Activated CD4-positive, alpha-beta memory T cell treated with anti-CD3 and anti-CD28 coated beads for 36 hours (primary cell): ENCODE results near the gene ZKSCAN4. TPM values are rescaled to one million over a fixed set of nuclear protein-coding genes. Genes with fewer than 3 reads are reported as not detected.

Experiments
- CTCF ChIA-PET: fragments of 350-600 bp; sonication (Branson Sonifier 250); formaldehyde crosslinking; loops from one replicate; lab custom pipeline; 2021; ENCODE audit warnings: antibody characterized with exemption, inconsistent platforms; lab: Charles Lee
- POLR2A ChIA-PET: fragments of 350-600 bp; sonication (Branson Sonifier 250); formaldehyde crosslinking; loops from one replicate; lab custom pipeline; 2021; ENCODE audit warnings: antibody characterized with exemption; lab: Charles Lee
- DNase-seq: peaks from one replicate; pipeline ENCODE4 v3.0.0-alpha.2; 2020
- H3K27ac Mint-ChIP-seq: one replicate; pipeline ENCODE4 v1.8.0; 2021; ENCODE audit warnings: mixed read lengths
- H3K27me3 Mint-ChIP-seq: one replicate; pipeline ENCODE4 v1.8.0; 2021; ENCODE audit warnings: mixed read lengths
- H3K36me3 Mint-ChIP-seq: one replicate; pipeline ENCODE4 v1.8.0; 2021; ENCODE audit warnings: mixed read lengths
- H3K4me1 Mint-ChIP-seq: one replicate; pipeline ENCODE4 v1.8.0; 2021; ENCODE audit warnings: low read depth, mixed read lengths
- H3K4me3 Mint-ChIP-seq: one replicate; pipeline ENCODE4 v1.8.0; 2021; ENCODE audit warnings: mild to moderate bottlenecking, mixed read lengths
- H3K9me3 Mint-ChIP-seq: one replicate; pipeline ENCODE4 v1.8.0; 2021; ENCODE audit warnings: mixed read lengths
- intact Hi-C: fragments of 100-400 bp; cut with micrococcal nuclease; formaldehyde crosslinking; loops from one replicate; pipeline ENCODE4 v1.15.1; 2023
- total RNA-seq, 2 experiments: library from RNA; stranded (reverse); gene quantifications; one replicate each; pipeline ENCODE4 v1.2.3, GENCODE V29; 2021

ZKSCAN4 gene
- total RNA-seq, 2 experiments from 2014 or later = 3.7 to 3.8 TPM

GRCh38 chr6:28218312-28219248 is 33.5 kb downstream of the ZKSCAN4 start:
- POLR2A ChIA-PET = interaction anchor here (0.6 kb wide), 1 partner anchor 94 kb away, joined by 3 read pairs; the partner anchor contains the start of gene ZSCAN16
- Mint-ChIP-seq H3K9me3 (no peaks in the 10 kb centered on the region), H3K4me3 (peak overlapping the region; percentile 72), H3K36me3 (no peaks in the 10 kb centered on the region), H3K27ac (no peak overlapping the region), H3K27me3 (peaks cover 70% of the 10 kb centered on the region), H3K4me1 (peaks cover 4% of the 10 kb centered on the region)
- intact Hi-C loops = loop anchor here (10.0 kb wide), 1 partner anchor 324 kb away; a partner anchor contains a TSS
- CTCF ChIA-PET = interaction anchor here (0.6 to 1.6 kb wide), 4 partner anchors 8 to 137 kb away, joined by 3 to 8 read pairs (median 3); partner anchors contain the start of gene ZSCAN26
- DNase-seq = peak; percentile 53

GRCh38 chr6:28217890-28218289 is 34.2 kb downstream of the ZKSCAN4 start:
- Mint-ChIP-seq H3K27ac (no peak overlapping the region), H3K36me3 (no peaks in the 10 kb centered on the region), H3K27me3 (peaks cover 69% of the 10 kb centered on the region), H3K9me3 (no peaks in the 10 kb centered on the region), H3K4me1 (peaks cover 7% of the 10 kb centered on the region), H3K4me3 (peak overlapping the region; percentile 72)
- DNase-seq = no peak
- intact Hi-C loops = loop anchor here (10.0 kb wide), 1 partner anchor 323 kb away; a partner anchor contains a TSS
- ChIA-PET POLR2A (no interaction called here), CTCF (interaction anchor here (0.8 to 1.6 kb wide), 3 partner anchors 7 to 138 kb away, joined by 3 to 8 read pairs (median 3); no protein-coding TSS in a partner anchor)

GRCh38 chr6:28215425-28215824 is 36.6 kb downstream of the ZKSCAN4 start:
- POLR2A ChIA-PET = no interaction called here
- no peaks in the 10 kb centered on the region for H3K9me3 Mint-ChIP-seq
- H3K27me3 Mint-ChIP-seq = peaks cover 71% of the 10 kb centered on the region
- H3K4me1 Mint-ChIP-seq = peaks cover 18% of the 10 kb centered on the region
- CTCF ChIA-PET = no interaction called here
- no peak overlapping the region for H3K27ac Mint-ChIP-seq
- intact Hi-C loops = loop anchor here (10.0 kb wide), 1 partner anchor 321 kb away; a partner anchor contains a TSS
- DNase-seq = no peak
- H3K4me3 Mint-ChIP-seq = no peak overlapping the region
- H3K36me3 Mint-ChIP-seq = no peaks in the 10 kb centered on the region

- Mint-ChIP-seq H3K4me3 (no peak overlapping the region), H3K4me1 (peaks cover 16% of the 10 kb centered on the region), H3K9me3 (no peaks in the 10 kb centered on the region), H3K27me3 (peaks cover 68% of the 10 kb centered on the region), H3K27ac (no peak overlapping the region), H3K36me3 (no peaks in the 10 kb centered on the region)
- ChIA-PET POLR2A (no interaction called here), CTCF (interaction anchor here (0.6 kb wide), 1 partner anchor 60 kb away, joined by 3 read pairs; no protein-coding TSS in a partner anchor)
- no peak for DNase-seq
- intact Hi-C loops = loop anchor here (2.0 to 10.0 kb wide), 4 partner anchors 54 to 318 kb away; partner anchors contain the start of gene ZSCAN26
These were observed 38.9 kb downstream of the ZKSCAN4 start for GRCh38 chr6:28213213-28213523.

GRCh38 chr6:28212510-28213212 is 39.4 kb downstream of the ZKSCAN4 start:
- CTCF ChIA-PET = no interaction called here
- H3K4me1 Mint-ChIP-seq = peaks cover 19% of the 10 kb centered on the region
- peaks cover 67% of the 10 kb centered on the region for H3K27me3 Mint-ChIP-seq
- peak; percentile 80 for DNase-seq
- POLR2A ChIA-PET = no interaction called here
- intact Hi-C loops = loop anchor here (2.0 to 10.0 kb wide), 4 partner anchors 55 to 318 kb away; partner anchors contain the start of gene ZSCAN26
- H3K4me3 Mint-ChIP-seq = peak overlapping the region; percentile 75
- no peaks in the 10 kb centered on the region for H3K9me3 Mint-ChIP-seq
- no peaks in the 10 kb centered on the region for H3K36me3 Mint-ChIP-seq
- peak overlapping the region; percentile 59 for H3K27ac Mint-ChIP-seq

- POLR2A ChIA-PET = no interaction called here
These were observed 40.1 kb downstream of the ZKSCAN4 start for GRCh38 chr6:28211840-28212509.

GRCh38 chr6:28209753-28210535 is 42.1 kb downstream of the ZKSCAN4 start:
- Mint-ChIP-seq H3K4me1 (peaks cover 25% of the 10 kb centered on the region), H3K36me3 (no peaks in the 10 kb centered on the region), H3K4me3 (no peak overlapping the region), H3K9me3 (no peaks in the 10 kb centered on the region), H3K27me3 (peaks cover 76% of the 10 kb centered on the region), H3K27ac (no peak overlapping the region)
- POLR2A ChIA-PET = no interaction called here
- intact Hi-C loops = loop anchor here (5.0 to 10.0 kb wide), 5 partner anchors 48 to 315 kb away; partner anchors contain the start of genes ZSCAN26 and ZSCAN31
- no peak for DNase-seq
- CTCF ChIA-PET = interaction anchor here (1.1 to 1.8 kb wide), 3 partner anchors 9 to 146 kb away, joined by 3 to 5 read pairs (median 3); no protein-coding TSS in a partner anchor

More at GRCh38 chr6:28211840-28212509, 40.1 kb downstream of the ZKSCAN4 start:
- CTCF ChIA-PET = interaction anchor here (0.7 to 1.1 kb wide), 2 partner anchors 8 to 61 kb away, joined by 3 read pairs; no protein-coding TSS in a partner anchor
- peak; percentile 31 for DNase-seq
- intact Hi-C loops = loop anchor here (2.0 to 10.0 kb wide), 4 partner anchors 55 to 317 kb away; partner anchors contain the start of gene ZSCAN26
- H3K27ac Mint-ChIP-seq = no peak overlapping the region
- H3K27me3 Mint-ChIP-seq = peaks cover 71% of the 10 kb centered on the region
- no peaks in the 10 kb centered on the region for H3K9me3 Mint-ChIP-seq
- H3K4me1 Mint-ChIP-seq = peaks cover 25% of the 10 kb centered on the region
- no peaks in the 10 kb centered on the region for H3K36me3 Mint-ChIP-seq
- H3K4me3 Mint-ChIP-seq = peak overlapping the region; percentile 75

GRCh38 chr6:28208111-28208659 is 43.9 kb downstream of the ZKSCAN4 start:
- POLR2A ChIA-PET = no interaction called here
- Mint-ChIP-seq H3K4me1 (peaks cover 25% of the 10 kb centered on the region), H3K27ac (no peak overlapping the region), H3K4me3 (peak overlapping the region; percentile 70), H3K27me3 (peaks cover 71% of the 10 kb centered on the region), H3K9me3 (peaks cover 3% of the 10 kb centered on the region), H3K36me3 (no peaks in the 10 kb centered on the region)
- intact Hi-C loops = loop anchor here (5.0 kb wide), 2 partner anchors 46 to 129 kb away; partner anchors contain the start of gene ZSCAN31
- CTCF ChIA-PET = no interaction called here
- DNase-seq = no peak

- peaks cover 66% of the 10 kb centered on the region for H3K27me3 Mint-ChIP-seq
- intact Hi-C loops = loop anchor here (5.0 kb wide), 2 partner anchors 45 to 130 kb away; partner anchors contain the start of gene ZSCAN31
- DNase-seq = peak; percentile 43
- H3K27ac Mint-ChIP-seq = no peak overlapping the region
- ChIA-PET POLR2A (no interaction called here), CTCF (no interaction called here)
- no peaks in the 10 kb centered on the region for H3K36me3 Mint-ChIP-seq
- peaks cover 4% of the 10 kb centered on the region for H3K9me3 Mint-ChIP-seq
- peaks cover 19% of the 10 kb centered on the region for H3K4me1 Mint-ChIP-seq
- peak overlapping the region; percentile 70 for H3K4me3 Mint-ChIP-seq
These were observed 44.5 kb downstream of the ZKSCAN4 start for GRCh38 chr6:28207510-28208110.

GRCh38 chr6:28206928-28207509 is 45.0 kb downstream of the ZKSCAN4 start:
- Mint-ChIP-seq H3K9me3 (peaks cover 4% of the 10 kb centered on the region), H3K4me1 (peaks cover 16% of the 10 kb centered on the region), H3K27ac (no peak overlapping the region), H3K36me3 (no peaks in the 10 kb centered on the region), H3K4me3 (peak overlapping the region; percentile 70), H3K27me3 (peaks cover 61% of the 10 kb centered on the region)
- no peak for DNase-seq
- ChIA-PET CTCF (no interaction called here), POLR2A (no interaction called here)
- intact Hi-C loops = loop anchor here (5.0 kb wide), 2 partner anchors 45 to 130 kb away; partner anchors contain the start of gene ZSCAN31
